HepG2 (cell line): ENCODE results near the gene FAM9B. TPM values are rescaled to one million over a fixed set of nuclear protein-coding genes. Genes with fewer than 3 reads are reported as not detected.

ENCODE experiments used
- polyA plus RNA-seq, 8 experiments: library from polyadenylated mRNA; depleted of rRNA in 3 of 8; stranded (reverse) in 7 of 8; unstranded in 1 of 8; fragments of >200 nt; fragmentation: Illumina TruSeq in 4 of 8; extraction: Trizol in 4 of 8; gene quantifications; 2 replicates each; pipeline versions ENCODE4 v1.2.1 to v1.2.3, GENCODE V29; 2011 to 2016; ENCODE audit warnings: low read depth in 4 of 8, missing spikeins in 1 of 8, mixed read lengths in 1 of 8; ENCODE audit not compliant: insufficient read depth in 1 of 8
- total RNA-seq, 5 experiments: library from RNA; depleted of rRNA; stranded (reverse); fragments of >200 nt; fragmentation: Illumina TruSeq; extraction: Trizol; gene quantifications; 2 replicates each; pipeline ENCODE4 v1.2.3, GENCODE V29; 2016; ENCODE audit warnings: low read depth in 1 of 5

FAM9B gene
- total and polyA plus RNA-seq, 2 of the 13 experiments (the other 11 are each of a cell fraction or from before 2014, with no cell fraction given), result not detected

Other genes starting within 250 kb of the FAM9B start
- gene FAM9A, start 232.7 kb downstream of the FAM9B start, total RNA-seq (2016; rRNA removed; fragmentation: Illumina TruSeq; extraction: Trizol), result not detected in 2 replicates
- not detected in 2 replicates for gene FAM9A, start 232.7 kb downstream of the FAM9B start, polyA plus RNA-seq (2011; rRNA removed)